K562 (cell line): ENCODE measurements around the gene HORMAD1. TPM values are rescaled to one million over a fixed set of nuclear protein-coding genes. Genes with fewer than 3 reads are reported as not detected.
A peak's percentile ranks its signal among the peaks of the same experiment; 100 is the strongest.

Source experiments
- ELF1 ChIP-seq: fragments of 200-800 bp; sonication (Bioruptor generic); IDR thresholded peaks from 2 replicates; pipeline ENCODE4 v1.6.1; 2016; ENCODE audit warnings: missing genetic modification characterization, missing compliant biosample characterization
- FIP1L1 ChIP-seq: fragments of 200-400 bp; formaldehyde crosslinking; IDR thresholded peaks from 2 replicates; pipeline ENCODE4 v1.6.1; 2018; ENCODE audit warnings: mild to moderate bottlenecking, low read depth, low read length; ENCODE audit not compliant: poor library complexity, severe bottlenecking
- FOXK2 ChIP-seq, 2 experiments: fragments of 450-650 bp; IDR thresholded peaks in 1 of 2; conservative IDR thresholded peaks in 1 of 2; 2 replicates each; pipeline ENCODE4 v1.6.1; 2016; ENCODE audit warnings: low read depth in 2 of 2, mild to moderate bottlenecking in 1 of 2
- LEF1 ChIP-seq: fragments of 450-650 bp; IDR thresholded peaks from 2 replicates; pipeline ENCODE4 v1.6.1; 2016; ENCODE audit warnings: mild to moderate bottlenecking
- MTF1 ChIP-seq: fragments of 250-450 bp; sonication (Bioruptor Pico); IDR thresholded peaks from 2 replicates; pipeline ENCODE4 v1.9.0; 2021; ENCODE audit warnings: moderate library complexity, mild to moderate bottlenecking, inconsistent platforms, borderline replicate concordance
- SPI1 ChIP-seq: IDR thresholded peaks from 2 replicates; pipeline ENCODE4 v1.6.1; 2011; ENCODE audit warnings: low read depth, low read length, control low read depth, borderline replicate concordance
- TOE1 ChIP-seq, 2 experiments: fragments of 450-650 bp in 1 of 2; sonication (generic) in 1 of 2; formaldehyde crosslinking in 1 of 2; IDR thresholded peaks; 2 replicates each; pipeline versions ENCODE4 v1.7.1 to v1.8.0; 2016 to 2022; ENCODE audit warnings: borderline replicate concordance in 2 of 2, mild to moderate bottlenecking in 2 of 2, antibody characterized with exemption in 1 of 2, inconsistent platforms in 1 of 2, low read depth in 1 of 2, missing genetic modification reagents in 1 of 2, moderate library complexity in 1 of 2
- ZNF140 ChIP-seq: fragments of 250-450 bp; sonication (Bioruptor Pico); IDR thresholded peaks from 2 replicates; pipeline ENCODE4 v1.8.0; 2021; ENCODE audit warnings: moderate library complexity, mild to moderate bottlenecking, inconsistent platforms
- ZNF766 ChIP-seq: fragments of 200-800 bp; sonication (Bioruptor generic); conservative IDR thresholded peaks from 2 replicates; pipeline ENCODE4 v1.6.1; 2016; ENCODE audit warnings: missing genetic modification characterization, missing compliant biosample characterization
- polyA plus RNA-seq, 8 experiments: library from polyadenylated mRNA; depleted of rRNA in 4 of 8; stranded (reverse) in 5 of 8; unstranded in 3 of 8; fragments of >200 nt; fragmentation: Nextera tagmentation in 2 of 8; fragmentation: Illumina TruSeq in 1 of 8; extraction: Ambion mirVana in 2 of 8; extraction: Trizol in 1 of 8; gene quantifications; 2 replicates each; pipeline versions ENCODE4 v1.2.1 to v1.2.3, GENCODE V29; 2011 to 2014; ENCODE audit warnings: inconsistent platforms in 1 of 8, missing spikeins in 1 of 8
- total RNA-seq, 7 experiments: library from RNA; depleted of rRNA in 6 of 7; stranded (reverse); fragments of >200 nt in 6 of 7; fragmentation: Illumina TruSeq in 2 of 7; extraction: Trizol in 2 of 7; gene quantifications; 2 replicates each; pipeline versions ENCODE4 v1.2.1 to v1.2.3, GENCODE V29; 2011 to 2021; ENCODE audit warnings: low replicate concordance in 1 of 7
- TF ChIP-seq, protein P1 (sequence below): fragments of 450-650 bp; IDR thresholded peaks from 2 replicates; pipeline ENCODE4 v1.6.1; 2016; ENCODE audit warnings: borderline replicate concordance
- TF ChIP-seq, protein P2 (sequence below): sonication (generic); formaldehyde crosslinking; IDR thresholded peaks from 2 replicates; pipeline ENCODE4 v1.9.0; 2022; ENCODE audit warnings: mild to moderate bottlenecking, missing genetic modification reagents

HORMAD1 gene
- total and polyA plus RNA-seq, 9 of the 15 experiments (the other 6 are each of a cell fraction or from before 2014, with no cell fraction given): not detected

DNA sequence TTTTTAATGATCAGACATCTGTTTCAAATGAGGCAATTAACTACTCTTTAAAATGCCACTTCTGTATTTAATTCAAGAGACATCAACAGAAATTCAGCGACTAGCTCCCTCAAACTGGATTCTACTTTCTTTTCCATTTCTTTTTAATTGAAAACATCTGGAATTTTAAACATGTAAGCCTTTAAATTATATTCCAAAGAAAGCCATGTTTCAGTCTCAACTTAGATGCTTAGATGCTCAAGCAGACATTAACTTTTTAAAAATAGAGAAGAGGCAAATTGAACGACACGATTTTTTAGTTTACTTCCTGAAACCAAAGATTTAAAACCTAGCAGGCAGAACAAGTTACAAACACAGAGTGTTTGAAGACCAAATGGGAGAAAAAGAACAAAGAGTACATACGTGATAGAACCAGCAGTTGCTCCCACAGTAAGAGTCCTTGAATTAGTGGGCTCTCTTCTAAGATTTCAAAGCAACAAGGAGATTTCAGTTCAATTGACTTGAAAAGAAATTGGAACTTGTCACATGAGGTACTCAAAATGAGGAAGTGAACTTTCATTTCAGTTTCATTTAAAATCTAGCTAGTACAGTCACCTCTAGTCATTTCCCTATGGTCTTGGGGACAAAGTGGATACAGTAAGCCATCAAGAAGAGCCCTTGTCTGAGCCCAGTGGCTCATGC is 44.7 kb upstream of the HORMAD1 start, which contains the start of gene CTSS (continued):
- TF ChIP-seq, protein P1, sequence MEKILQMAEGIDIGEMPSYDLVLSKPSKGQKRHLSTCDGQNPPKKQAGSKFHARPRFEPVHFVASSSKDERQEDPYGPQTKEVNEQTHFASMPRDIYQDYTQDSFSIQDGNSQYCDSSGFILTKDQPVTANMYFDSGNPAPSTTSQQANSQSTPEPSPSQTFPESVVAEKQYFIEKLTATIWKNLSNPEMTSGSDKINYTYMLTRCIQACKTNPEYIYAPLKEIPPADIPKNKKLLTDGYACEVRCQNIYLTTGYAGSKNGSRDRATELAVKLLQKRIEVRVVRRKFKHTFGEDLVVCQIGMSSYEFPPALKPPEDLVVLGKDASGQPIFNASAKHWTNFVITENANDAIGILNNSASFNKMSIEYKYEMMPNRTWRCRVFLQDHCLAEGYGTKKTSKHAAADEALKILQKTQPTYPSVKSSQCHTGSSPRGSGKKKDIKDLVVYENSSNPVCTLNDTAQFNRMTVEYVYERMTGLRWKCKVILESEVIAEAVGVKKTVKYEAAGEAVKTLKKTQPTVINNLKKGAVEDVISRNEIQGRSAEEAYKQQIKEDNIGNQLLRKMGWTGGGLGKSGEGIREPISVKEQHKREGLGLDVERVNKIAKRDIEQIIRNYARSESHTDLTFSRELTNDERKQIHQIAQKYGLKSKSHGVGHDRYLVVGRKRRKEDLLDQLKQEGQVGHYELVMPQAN: no peak
- TF ChIP-seq ZNF140 (CRISPR knock-in tag) (no peak), FIP1L1 (no peak), MTF1 (CRISPR knock-in tag) (no peak), ELF1 (peak; percentile 56; the same call in 1 of the 2 replicates), ZNF766 (CRISPR knock-in tag) (no peak), LEF1 (no peak; the same call in 1 of the 2 replicates), FOXK2 (conservative IDR thresholded peaks at IDR 0.05 in 1 of 2, IDR thresholded peaks at IDR 0.05 in 1 of 2; ENCODE audit: low read depth in 2 of 2) (0 out of 4 replicates have a peak, but pooled peaks of 1 of the 2 experiments have one; percentile 24), SPI1 (peak; percentile 99), TOE1 (IDR thresholded peaks at IDR 0.05; ENCODE audit: borderline replicate concordance) (peak; percentile 20; the same call in 1 of the 2 replicates), TOE1 (CRISPR knock-in tag; IDR thresholded peaks at IDR 0.05; ENCODE audit: borderline replicate concordance, low read depth) (no peak)
- TF ChIP-seq, protein P2, sequence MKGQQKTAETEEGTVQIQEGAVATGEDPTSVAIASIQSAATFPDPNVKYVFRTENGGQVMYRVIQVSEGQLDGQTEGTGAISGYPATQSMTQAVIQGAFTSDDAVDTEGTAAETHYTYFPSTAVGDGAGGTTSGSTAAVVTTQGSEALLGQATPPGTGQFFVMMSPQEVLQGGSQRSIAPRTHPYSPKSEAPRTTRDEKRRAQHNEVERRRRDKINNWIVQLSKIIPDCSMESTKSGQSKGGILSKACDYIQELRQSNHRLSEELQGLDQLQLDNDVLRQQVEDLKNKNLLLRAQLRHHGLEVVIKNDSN (CRISPR knock-in tag): no peak
